Measurements from ENCODE around the gene NRIP1. TPM values are rescaled to one million over a fixed set of nuclear protein-coding genes. Genes with fewer than 3 reads are reported as not detected.

The NRIP1 gene
- total and polyA plus RNA-seq, 12 donors = 8.0 to 75.8 (median 46.0) TPM

- Histone ChIP-seq H3K27me3 (no peaks in the 10 kb centered on the region), H3K36me3 (replicated peaks in 1 of 2) (no peaks in the 10 kb centered on the region), H3K4me1 (replicated peaks in 1 of 2) (no peaks in the 10 kb centered on the region), H3K27ac (no peak overlapping the region), H3K4me3 (no peak overlapping the region), H3K9me3 (replicated peaks in 1 of 3) (no peaks in the 10 kb centered on the region)
- no peak for DNase-seq
- 94 to 98% (median 97%) methylated on average over 3 of the region's 3 CpGs for WGBS, 4 donors
- TF ChIP-seq POLR2A (IDR thresholded peaks at IDR 0.05) = no peak
- TF ChIP-seq CTCF (IDR thresholded peaks at IDR 0.05) = no peak
- intact Hi-C loops (cut with DNase I) = no loop called here
Observed at GRCh38 chr21:15104470-15104869, 39.7 kb upstream of the NRIP1 start.

GRCh38 chr21:15098908-15099307 is 34.1 kb upstream of the NRIP1 start:
- no peak overlapping the region for H3K27ac ChIP-seq
- no peak for DNase-seq
- TF ChIP-seq POLR2A (IDR thresholded peaks at IDR 0.05) (no peak), CTCF (IDR thresholded peaks at IDR 0.05) (no peak)
- 85 to 91% (median 88%) methylated on average over 3 of the region's 3 CpGs for WGBS, 4 donors
- intact Hi-C loops (cut with DNase I) = no loop called here
- no peak overlapping the region for H3K4me3 ChIP-seq
- no peaks in the 10 kb centered on the region for H3K4me1 ChIP-seq (replicated peaks in 1 of 2)
- no peaks in the 10 kb centered on the region for H3K36me3 ChIP-seq (replicated peaks in 1 of 2)
- no peaks in the 10 kb centered on the region for H3K9me3 ChIP-seq (replicated peaks in 1 of 3)
- H3K27me3 ChIP-seq = no peaks in the 10 kb centered on the region

- Histone ChIP-seq H3K9me3 (replicated peaks in 1 of 3) (no peaks in the 10 kb centered on the region), H3K27me3 (no peaks in the 10 kb centered on the region), H3K27ac (no peak overlapping the region), H3K4me1 (replicated peaks in 1 of 2) (no peaks in the 10 kb centered on the region), H3K36me3 (replicated peaks in 1 of 2) (no peaks in the 10 kb centered on the region), H3K4me3 (no peak overlapping the region)
- intact Hi-C loops (cut with DNase I) = no loop called here
- DNase-seq = no peak
- TF ChIP-seq POLR2A (IDR thresholded peaks at IDR 0.05) = no peak
- TF ChIP-seq CTCF (IDR thresholded peaks at IDR 0.05) = no peak
- 46 to 70% (median 59%) methylated on average over 3 of the region's 3 CpGs for WGBS, 4 donors
Observed at GRCh38 chr21:15098181-15098580, 33.4 kb upstream of the NRIP1 start.

- Histone ChIP-seq H3K27me3 (no peaks in the 10 kb centered on the region), H3K36me3 (replicated peaks in 1 of 2) (no peaks in the 10 kb centered on the region), H3K4me3 (no peak overlapping the region), H3K27ac (no peak overlapping the region), H3K9me3 (replicated peaks in 1 of 3) (no peaks in the 10 kb centered on the region), H3K4me1 (replicated peaks in 1 of 2) (no peaks in the 10 kb centered on the region)
- no peak for TF ChIP-seq CTCF (IDR thresholded peaks at IDR 0.05)
- no peak for TF ChIP-seq POLR2A (IDR thresholded peaks at IDR 0.05)
- WGBS, 4 donors = 92 to 97% (median 94%) methylated on average over 3 of the region's 3 CpGs
- intact Hi-C loops (cut with DNase I) = no loop called here
- DNase-seq = no peak
Observed at GRCh38 chr21:15097580-15097979, 32.8 kb upstream of the NRIP1 start.
